COR-L47 (cell line): ENCODE measurements around the gene CHAC2.
A peak's percentile ranks its signal among the peaks of the same experiment; 100 is the strongest.
"Not testable (repeated sequence)": the region's sequence is repeated elsewhere in the genome, so short reads cannot be mapped to it uniquely, and the experiment has no call there.

Experiments
- DNase-seq: peaks from one replicate; lab custom pipeline; 2025; lab: John Stamatoyannopoulos, UW

CHAC2 gene

GRCh38 chr2:53767405-53768241 lies at the start of gene CHAC2:
Gene CHAC2, plus strand, starts transcription at chr2:53767804. Its CDS starts 83 bp downstream, at chr2:53767887.
- peak; percentile 85 for DNase-seq

DNA sequence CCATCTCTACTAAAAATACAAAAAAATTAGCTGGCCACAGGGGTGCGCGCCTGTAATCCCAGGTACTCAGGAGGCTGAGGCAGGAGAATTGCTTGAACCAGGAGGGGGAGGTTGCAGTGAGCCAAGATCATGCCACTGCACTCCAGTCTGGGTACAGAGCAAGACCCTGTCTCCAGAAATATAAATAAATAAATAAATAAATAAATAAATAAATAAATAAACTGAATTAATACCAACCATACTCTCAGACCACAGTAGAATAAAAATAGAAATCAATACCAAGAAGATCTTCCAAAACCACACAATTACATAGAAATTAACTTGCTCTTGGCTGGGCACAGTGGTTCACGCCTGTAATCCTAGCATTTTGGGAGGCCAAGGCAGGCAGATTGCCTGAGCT lies 46.7 kb upstream of the CHAC2 start:
- DNase-seq: not testable (repeated sequence)

- no peak for DNase-seq
Measured at GRCh38 chr2:53724536-53724935, 43.1 kb upstream of the CHAC2 start.

DNA sequence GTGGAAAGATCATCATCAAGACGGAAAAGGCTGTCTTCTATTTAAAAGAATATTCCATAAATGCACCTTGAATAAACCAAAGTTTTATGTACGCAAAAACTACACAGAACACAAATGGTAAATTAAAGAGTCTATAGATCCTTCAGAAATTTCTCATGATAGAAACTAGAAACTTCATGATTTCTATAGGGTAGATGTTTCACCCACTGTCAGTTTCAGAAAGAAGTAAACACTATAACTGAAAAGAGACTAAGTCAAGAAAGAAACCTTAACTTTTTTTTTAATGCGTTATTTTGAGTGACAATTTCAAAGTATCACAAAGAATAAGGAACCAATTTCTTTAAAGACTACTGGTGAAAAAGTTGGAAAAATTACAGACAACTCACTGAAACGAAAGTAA lies 41.9 kb upstream of the CHAC2 start:
- DNase-seq: no peak

- no peak for DNase-seq
Measured at GRCh38 chr2:53727921-53728320, 39.7 kb upstream of the CHAC2 start.

- DNase-seq: no peak
Measured at GRCh38 chr2:53729143-53729762, 38.4 kb upstream of the CHAC2 start.

DNA sequence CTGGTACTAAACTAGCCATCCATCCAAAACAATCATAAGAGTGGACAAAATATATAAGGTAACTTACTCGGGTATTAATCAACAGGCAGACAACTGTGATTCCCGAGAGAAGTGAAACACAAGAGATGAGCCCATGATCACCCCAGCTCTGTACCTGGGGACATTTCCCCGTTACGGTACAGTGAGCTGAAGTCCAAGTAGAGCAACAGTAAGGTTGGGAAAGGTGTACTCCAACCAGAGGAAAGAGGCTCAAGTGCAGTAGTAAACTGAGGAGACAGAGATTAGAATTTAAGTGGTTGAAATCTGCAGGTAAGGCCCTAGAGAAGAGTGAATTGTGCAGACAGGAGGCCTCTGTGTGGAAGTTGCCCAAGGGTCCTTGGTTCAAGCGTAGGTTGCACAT lies 30.5 kb upstream of the CHAC2 start:
- DNase-seq: no peak

GRCh38 chr2:53739032-53739431 lies 28.6 kb upstream of the CHAC2 start:
- DNase-seq: no peak

DNA sequence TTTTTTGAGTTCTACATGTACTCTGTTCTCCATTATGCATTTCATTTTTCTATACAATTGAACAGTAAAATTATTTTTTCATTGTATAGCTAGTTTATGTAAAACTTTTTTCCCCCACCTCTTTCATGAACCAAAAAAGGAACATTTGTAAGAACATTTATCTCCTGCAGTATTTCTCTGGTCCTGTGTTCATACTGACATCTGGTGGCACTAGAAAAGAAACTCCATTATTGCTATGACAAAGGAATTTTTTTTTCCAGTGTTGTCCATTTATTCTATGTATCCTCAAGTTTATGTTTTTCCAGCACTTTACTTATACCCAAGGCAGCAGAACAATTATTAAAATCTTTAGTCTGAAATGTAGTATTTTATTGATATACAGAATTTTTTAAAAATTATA lies 27.4 kb upstream of the CHAC2 start:
- peak; percentile 14 for DNase-seq

DNA sequence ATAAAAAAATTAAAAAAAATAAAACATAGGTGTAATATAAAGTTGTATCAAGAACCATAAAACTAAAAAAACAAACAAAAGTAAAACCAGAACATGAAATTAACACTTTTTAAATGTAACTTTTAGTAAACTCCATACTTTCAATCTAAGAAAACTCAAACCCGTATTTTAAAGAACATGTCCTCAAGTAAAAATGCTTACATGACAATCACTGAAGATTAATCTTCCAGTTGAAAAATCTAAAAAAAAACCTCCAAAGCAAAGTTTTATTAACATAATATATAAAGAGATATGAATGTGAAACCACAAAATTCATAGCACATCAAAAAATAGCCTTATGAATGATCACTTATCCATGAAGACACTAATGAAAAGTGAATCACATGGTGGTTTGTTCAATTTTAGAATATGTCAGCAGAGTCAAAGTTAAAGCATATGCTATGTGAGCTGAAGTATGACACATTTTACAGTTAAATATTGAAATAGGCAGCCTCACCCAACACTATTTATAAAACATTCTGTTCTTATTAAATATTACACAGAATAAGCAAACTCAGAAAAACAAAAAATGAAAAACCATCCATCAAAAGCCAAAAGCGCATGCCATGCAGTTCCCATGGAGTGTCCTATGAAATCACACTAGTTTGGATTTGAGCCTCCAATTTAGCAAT lies 23.1 kb upstream of the CHAC2 start:
- DNase-seq: no peak

DNA sequence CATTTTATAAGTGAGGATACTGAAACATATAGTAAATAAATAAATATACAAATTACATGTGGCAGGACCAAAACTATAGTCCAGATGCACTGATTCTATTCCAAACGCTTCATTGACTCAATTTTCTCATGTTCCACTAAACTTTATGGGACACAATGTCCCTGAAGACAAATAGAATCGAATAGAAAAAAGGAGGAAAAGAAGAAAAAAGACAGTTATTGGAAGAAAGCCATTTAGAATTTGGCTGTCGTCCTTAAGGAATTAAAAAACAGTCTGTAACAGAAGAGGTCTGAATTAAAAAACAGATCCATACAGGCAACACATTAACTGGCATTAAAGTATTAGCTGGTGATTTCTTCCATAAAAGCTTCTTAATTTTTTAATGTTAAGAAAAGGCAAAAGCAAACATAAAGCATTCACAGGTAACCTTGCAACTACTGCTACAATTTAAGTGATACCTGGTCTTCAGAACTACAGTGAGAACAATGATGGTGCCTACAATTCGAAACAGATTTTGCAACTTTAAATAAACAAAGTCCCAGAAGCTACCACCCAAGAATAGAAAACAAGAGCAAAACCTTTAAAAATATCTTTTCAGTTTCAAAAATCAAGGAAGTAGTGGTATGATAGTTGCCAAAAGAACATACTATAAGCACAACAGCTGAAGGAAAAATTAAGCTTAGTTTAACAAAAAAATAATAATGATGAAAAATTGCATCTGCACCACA lies 17.4 kb upstream of the CHAC2 start:
- no peak for DNase-seq

GRCh38 chr2:53751728-53752127 lies 15.9 kb upstream of the CHAC2 start:
- DNase-seq: no peak

DNA sequence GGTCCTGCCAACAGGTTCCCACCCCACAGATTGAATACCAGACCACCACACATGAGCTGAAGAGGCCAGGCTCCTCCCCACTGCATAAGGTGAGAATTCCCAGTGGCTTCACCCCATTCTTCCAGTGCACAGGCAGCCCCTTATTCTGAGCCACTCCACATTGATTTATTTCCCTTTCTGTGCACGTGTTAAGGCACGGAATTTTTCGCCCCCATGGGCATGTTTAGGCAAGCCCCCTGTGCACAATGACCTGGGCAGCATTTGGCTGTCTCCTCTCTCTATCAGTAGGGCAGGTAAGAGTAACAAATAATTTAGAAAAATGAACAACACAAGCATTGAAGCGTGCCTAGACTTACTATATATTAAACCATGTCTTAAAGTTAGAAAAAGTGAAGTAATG lies 15.2 kb upstream of the CHAC2 start:
- no peak for DNase-seq

GRCh38 chr2:53753041-53753440 lies 14.6 kb upstream of the CHAC2 start:
- DNase-seq: no peak

- DNase-seq: no peak
Measured at GRCh38 chr2:53755121-53755520, 12.5 kb upstream of the CHAC2 start.

GRCh38 chr2:53756644-53757043 lies 11.0 kb upstream of the CHAC2 start:
- DNase-seq: no peak

DNA sequence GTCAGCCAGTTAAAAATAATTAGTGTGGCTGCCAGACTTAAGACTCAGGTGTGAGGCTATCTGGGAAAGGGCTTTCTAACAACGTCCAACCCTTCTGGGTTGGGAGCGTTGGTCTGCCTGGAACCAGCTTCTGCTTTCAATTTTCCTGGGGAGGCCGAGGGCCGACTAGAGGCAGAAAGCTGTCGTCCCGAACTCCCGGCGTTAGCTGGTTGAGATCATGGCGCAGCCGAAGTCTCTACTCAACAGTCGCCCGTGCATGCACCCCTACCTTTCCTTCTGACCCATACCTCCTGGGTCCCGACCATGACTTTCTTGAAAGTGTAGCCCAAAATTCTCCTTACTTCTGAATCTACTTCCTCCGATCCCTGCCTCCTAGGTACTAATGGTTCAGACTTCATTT lies 10.4 kb upstream of the CHAC2 start:
- not testable (repeated sequence) for DNase-seq

GRCh38 chr2:53765767-53766166 lies 1.8 kb upstream of the CHAC2 start:
- no peak for DNase-seq

DNA sequence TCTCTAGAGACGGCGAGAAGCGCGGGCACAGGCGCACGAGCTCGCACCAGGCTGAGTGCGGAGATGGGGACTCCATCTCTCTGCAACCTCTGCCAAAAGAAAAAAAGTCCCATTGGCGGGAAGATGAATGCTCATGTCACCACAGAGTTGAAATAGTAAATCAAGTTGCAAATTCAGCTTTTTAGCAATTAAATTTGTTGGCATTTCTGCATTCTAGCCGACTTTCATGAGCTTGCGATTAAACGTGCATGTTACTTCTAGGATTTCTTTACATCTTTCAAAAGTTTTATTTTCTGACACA lies 588 bp downstream of the CHAC2 start:
- peak; percentile 60 for DNase-seq

DNA sequence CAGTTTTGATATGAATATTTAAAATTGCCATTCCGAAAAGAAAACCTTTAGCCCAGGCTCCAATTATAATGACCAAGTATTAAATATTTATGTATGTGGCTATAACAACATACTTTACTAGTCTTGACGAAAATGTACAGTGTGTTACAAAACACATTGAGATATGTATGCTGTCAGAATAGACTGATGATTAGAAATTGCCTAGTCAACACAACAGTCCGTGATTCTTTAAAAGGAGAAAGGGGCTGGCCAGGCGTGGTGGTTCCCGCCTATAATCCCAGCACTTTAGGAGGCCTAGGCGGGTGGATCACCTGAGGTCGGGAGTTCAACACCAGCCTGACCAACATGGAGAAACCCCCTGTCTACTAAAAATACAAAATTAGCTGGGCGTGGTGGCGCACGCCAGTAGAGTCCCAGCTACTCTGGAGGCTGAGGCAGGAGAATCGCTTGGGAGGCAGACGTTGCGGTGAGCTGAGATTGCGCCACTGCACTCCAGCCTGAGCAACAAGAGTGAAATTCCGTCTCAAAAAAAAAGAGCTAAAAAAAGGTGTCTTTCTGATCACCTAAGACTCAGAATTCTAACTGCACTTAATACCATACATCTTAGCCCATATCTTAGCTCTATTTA lies 1.8 kb downstream of the CHAC2 start:
- DNase-seq: no peak

- no peak for DNase-seq
Measured at GRCh38 chr2:53770264-53770663, 2.7 kb downstream of the CHAC2 start.

GRCh38 chr2:53777134-53777533 lies 9.5 kb downstream of the CHAC2 start:
- no peak for DNase-seq
